ENCODE data around the gene UBE2J1.
A peak's percentile ranks its signal among the peaks of the same experiment; 100 is the strongest.
"Not testable (repeated sequence)": the region's sequence is repeated elsewhere in the genome, so short reads cannot be mapped to it uniquely, and the experiment has no call there.

Gene UBE2J1

DNA sequence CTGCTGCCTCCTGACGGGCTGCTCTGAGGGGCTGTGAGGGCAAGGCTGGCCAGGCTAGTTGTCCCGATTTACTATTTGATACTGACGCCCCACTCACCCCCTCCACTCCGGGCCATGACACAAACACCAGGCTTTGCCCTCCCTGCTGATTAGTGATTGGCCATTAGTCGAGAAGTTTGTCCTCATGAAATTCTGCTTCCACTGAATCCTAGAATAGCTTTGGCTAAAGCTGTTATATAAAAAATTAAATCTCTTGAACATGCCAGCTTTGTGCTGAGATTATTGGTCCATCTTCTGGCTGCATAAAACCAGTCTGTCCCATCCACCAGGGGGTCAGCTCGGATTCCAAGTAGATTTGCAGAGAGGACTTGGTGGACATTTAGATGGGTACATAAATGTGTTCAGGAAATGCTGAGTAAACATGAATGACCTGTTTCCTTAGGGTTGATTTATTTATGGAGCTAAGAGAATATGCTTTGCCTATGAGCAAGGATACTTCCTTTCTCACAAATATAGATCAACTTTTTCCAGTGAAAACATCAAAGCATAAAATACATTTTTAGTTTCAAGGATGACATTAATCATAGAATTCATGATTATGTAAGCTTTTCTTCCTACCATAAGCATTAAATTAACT lies 37.2 kb downstream of the UBE2J1 start, which contains the start of gene GABRR2:
Gene GABRR2 (minus strand): TSS at position 51 of the 637 bp plus-strand sequence. CDS start 134 bp downstream, outside the sequence.
- DNase-seq = no peak

DNA sequence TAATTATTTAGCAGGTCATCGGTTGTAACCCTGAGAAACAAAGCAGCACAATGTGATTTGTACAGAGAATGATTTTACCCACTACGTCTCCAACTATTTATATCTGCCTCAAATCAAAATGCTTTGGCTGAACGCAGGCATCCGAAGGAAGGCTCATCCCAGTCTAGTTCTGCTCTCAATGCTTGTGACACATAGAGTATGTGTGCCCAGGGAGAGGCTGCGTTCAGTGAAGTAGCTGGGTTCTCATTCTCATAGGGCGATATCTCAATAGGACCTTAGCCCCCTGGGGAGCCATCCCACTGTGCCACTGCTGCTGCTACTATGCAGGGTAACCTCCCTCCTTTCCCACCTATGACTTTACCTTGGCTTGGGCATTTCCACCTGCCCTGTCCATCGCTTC lies 37.8 kb downstream of the UBE2J1 start:
- DNase-seq = no peak

DNA sequence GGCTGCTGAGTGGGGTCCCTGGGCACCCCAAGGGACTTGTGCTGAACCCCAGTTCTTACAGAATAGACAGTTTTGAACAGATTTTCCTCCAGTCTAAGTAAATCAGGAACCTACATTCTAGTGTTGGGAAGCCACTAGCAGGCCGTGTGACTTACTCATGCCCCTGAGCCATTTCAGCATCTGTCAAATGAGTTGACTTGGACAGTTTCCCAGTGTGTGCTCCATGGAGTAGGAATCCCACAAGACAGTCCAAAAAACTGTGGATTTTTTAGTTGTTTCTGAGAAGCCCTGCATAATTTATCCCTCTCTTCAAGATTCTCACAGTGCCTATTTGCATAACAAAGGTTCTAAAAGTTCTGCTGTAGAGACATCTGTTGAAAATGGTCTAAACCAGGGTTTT lies 39.5 kb downstream of the UBE2J1 start:
- DNase-seq = no peak

DNA sequence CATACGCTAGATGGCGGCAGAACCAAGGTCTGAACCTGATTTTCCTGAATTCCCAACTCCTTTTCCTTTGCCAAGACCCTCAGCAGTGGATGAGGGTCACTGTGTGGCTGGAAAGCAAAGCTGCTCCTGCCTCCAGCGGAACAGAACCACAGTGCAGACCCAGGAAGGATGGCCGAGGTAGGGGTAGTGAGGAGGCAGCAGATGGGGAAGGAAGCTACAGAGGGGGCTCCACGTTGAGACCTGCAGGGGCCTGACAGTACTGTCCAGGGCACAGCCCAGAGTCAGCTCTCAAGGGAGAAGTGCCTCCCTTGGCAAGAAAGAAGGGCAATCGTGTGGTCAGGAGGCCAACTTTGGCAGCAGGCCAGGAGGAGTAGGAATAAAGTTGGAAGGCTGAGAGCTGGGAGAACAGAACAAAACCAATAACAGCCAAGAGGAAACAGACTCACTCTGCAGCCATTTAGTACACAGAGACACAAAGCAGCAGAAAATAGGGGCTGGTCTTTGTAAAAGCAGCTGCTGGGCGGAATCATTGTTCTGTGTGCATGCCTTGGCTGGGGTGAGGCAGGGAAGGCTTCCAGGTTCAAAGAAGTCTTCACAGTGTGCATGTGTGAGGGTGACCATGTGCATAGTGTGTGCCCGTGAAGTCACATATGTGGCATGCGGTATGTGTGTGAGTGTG lies 40.5 kb downstream of the UBE2J1 start:
- DNase-seq = peak in 1 of 2 experiments; percentile 2

DNA sequence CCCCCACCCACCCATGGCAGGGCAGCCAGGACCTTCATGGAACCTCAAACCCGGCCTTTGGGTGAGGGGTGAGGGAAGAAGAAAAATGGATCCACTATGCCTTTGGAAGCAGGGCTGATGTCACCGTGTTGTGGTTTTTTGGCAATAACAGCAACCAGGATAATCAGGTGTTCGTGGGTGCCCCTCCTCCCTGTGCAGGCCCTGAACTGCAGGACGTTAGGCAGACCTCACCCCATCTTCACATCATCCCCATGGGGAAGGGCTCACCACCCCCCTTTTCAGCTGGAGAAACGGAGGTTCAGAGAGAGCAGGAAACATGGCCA lies 41.0 kb downstream of the UBE2J1 start:
- DNase-seq = no peak

DNA sequence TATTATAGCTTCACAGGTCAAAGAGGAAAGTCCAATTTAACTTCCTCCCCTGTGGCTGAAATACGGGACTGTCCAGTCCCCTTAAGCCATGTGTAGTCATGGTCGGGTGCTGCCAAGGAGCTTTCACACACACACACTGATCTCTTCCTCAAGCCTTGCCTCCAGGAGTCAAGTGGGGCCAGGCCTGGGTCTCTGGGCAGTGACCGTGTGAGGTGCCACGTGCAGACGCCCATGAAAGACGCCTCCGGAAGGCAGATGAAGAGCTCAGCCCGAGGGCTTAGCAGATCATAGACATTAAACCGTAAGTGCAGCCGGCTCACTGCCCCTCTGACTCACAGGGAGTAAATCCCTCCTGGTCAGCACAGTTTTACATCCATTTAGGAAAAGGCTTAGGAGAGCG lies 41.6 kb downstream of the UBE2J1 start:
- DNase-seq = no peak

DNA sequence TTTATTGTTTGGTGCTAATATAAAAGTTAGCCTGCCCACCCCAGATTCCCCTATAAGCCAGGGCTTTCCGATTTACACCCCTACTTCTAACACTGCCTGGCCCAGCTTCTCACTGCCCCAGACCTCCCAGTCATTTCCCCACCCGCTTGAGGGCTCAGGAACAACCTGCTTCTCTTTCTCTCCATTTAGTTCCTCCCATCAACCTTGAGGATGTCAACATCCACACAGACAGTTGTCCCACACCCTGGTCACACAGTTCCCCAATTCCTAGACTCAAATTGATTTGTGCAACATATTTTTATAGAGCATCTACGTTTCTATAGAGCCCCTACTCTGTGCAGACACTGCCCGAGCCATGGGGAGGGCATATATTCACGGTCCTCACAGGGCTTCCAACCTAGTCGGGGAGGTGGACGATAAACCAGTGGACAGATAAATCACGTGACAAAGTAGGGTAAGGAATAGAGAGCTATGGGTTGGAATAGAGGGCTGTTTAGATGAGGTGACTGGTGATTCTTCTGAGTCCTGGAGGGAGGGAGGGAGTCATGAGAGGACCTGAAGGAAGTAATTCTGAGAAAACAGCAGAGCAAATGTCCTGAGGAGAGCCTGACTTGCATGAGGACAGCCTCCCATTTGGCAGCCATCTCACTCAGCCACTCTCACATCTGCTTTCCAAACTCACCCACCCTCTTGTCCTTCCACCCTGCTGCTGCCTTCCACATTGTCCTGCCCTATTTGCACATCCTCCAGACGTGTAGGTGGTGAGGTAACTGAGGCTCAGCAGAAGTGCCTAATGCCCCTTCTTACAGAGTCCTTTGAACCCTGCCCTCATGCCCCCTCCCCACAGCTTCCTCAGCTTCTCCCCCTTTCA lies 43.8 kb downstream of the UBE2J1 start:
- DNase-seq = no peak

DNA sequence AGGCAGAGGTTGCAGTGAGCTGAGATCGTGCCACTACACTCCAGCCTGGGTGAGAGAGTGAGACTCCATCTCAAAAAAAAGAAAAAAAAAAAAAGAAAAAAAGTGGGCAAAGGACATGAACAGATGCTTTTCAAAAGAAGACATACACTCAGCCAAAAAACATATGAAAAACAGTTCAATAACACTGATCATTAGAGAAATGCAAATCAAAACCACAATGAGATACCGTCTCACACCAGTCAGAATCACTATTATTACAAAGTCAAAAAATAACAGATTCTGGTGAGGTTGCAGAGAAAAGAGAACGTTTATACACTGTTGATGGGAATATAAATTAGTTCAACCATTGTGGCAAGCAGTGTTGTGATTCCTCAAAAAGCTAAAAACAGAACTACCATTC lies 48.0 kb downstream of the UBE2J1 start:
- not testable (repeated sequence) for DNase-seq

DNA sequence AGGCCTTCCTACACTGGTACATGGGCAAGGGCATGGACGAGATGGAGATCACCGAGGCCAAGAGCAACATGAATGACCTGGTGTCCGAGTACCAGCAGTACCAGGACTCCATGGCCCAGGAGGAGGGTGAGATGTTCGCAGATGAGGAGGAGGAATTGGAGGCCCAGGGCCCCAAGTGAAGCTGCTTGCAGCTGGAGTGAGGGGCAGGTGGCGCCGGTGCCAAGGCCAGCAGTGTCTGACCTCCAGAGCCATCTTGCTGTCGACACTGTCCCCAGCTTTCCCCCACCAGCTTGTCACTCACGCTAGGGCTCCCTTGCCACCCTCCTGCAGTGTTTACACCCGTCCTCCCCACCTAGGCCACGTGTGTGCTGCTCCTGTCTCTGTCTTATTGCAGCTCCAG lies 49.6 kb downstream of the UBE2J1 start:
- DNase-seq = no peak

DNA sequence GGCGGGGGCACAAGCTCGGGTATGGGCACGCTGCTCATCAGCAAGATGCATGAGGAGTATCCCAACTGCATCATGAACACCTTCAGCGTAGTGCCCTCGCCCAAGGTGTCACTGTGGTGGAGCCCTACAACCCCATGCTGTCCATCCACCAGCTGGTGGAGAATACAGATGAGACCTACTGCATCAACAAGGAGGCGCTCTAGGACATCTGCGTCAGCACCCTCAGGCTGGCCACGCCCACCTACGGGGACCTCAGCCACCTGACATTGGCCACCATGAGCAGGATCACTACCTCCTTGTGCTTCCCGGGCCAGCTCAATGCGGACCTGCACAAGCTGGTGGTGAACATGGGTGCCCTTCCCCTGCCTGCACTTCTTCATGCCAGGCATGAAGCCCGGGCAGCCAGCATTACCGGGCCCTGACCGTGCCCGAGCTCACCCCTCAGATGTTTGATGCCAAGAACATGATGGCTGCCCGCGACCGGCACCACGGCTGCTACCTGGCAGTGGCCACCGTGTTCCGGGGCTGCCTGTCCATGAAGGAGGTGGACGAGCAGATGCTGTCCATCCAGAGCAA lies 50.2 kb downstream of the UBE2J1 start:
- no peak for DNase-seq

DNA sequence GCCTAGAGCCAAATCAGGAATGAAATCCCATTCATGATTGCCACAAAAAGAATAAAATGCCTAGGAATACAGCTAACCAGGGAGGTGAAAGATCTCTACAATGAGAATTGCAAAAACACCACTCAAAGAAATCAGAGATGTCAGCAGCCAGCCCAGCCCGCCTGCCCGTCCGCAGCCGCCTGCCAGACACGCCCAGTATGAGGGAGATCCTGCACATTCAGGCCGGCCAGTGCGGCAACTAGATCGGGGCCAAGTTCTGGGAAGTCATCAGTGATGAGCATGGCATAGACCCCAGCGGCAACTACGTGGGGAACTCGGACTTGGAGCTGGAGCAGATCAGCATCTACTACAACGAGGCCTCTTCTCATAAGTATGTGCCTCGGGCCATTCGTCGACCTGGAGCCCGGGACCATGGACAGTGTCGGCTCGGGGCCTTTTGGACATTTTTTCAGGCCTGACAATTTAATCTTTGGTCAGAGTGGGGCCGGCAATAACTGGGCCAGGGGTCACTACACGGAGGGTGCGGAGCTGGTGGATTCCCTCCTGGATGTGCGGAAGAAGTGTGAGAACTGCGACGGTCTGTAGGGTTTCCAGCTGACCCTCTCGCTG lies 50.8 kb downstream of the UBE2J1 start:
- DNase-seq = no peak

DNA sequence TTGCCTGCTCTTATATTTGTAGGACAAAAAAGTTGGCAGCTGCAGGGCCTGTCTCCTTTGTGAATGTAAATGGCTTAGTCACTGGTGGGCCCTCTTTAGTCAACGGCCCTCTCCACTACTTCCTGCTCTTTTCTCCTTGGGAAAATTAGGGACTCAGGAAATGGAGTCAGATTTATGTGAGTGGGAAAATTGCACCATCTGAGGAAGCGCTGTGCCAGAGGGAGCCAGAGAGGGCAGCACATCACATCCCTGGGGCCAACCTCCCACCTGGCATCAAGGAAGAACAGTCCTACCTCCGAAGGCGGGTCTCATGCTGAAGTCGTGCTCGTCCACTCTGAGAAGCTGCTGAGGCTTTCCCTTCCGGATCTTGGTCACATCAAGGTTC lies 53.1 kb downstream of the UBE2J1 start:
- no peak for DNase-seq

DNA sequence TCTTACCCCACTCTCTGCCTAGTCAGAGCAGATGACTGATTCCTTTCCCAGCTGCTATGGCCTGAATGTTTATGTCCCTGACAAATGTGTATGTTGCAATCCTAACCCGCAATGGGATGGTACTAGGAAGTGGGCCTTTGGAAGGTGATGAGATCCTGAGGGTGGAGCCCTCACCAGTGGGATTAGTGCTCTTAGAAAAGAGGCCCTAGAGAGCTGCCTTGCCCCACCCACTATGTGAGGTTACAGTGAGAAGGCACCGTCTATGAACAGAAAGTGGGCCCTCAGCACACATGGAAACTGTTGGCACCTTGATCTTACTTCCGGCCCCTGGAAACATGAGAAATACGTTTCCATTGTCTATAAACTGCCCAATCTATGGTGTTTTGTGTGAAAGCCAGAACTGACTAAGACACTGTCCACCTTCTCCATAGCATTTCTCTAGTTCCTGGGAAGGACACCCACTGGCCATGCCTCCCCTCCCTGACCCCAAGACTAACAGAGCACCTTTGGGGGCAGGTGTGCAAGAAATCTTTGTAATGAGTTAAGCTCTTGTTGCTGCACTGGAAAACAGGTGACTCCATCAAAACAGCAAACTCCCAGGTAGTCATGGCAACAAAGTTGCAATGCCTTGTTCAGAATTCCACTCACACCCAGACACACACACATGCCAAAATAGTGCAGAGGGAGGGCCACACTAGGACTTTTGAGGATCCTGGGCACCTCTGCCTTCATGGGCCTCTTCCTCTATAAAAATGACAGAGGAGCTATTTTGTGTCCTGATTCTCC lies 53.6 kb downstream of the UBE2J1 start:
- no peak for DNase-seq

DNA sequence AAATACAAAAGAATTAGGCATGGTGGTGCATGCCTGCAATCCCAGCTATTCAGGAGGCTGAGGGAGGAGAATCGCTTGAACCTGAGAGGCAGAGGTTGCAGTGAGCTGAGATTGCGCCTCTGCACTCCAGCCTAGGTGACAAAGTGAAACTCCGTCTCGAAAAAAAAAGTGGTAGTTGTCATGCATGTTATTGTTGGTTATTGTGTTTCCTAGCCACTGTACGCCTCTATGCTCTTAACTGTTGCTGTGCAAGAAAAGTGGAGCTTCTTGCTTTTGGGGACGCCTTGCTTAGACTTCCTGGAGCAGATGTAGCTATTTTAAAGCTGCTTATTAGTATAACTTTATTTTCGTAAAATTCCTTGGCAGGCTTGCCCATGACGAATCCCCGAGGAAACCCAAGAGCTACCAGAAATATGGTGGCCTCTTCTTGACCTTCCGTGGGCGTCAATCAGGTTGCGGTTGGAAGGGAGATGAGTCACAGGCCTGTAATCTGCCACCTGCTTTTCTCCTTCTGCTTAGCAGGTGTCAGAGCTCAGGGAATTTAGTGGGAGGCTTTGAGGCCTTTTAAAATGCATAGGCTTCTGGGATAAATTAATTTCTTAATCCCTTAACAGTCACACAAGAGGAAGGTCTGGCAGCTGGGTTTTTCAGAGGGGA lies 54.7 kb downstream of the UBE2J1 start:
- DNase-seq = no peak

DNA sequence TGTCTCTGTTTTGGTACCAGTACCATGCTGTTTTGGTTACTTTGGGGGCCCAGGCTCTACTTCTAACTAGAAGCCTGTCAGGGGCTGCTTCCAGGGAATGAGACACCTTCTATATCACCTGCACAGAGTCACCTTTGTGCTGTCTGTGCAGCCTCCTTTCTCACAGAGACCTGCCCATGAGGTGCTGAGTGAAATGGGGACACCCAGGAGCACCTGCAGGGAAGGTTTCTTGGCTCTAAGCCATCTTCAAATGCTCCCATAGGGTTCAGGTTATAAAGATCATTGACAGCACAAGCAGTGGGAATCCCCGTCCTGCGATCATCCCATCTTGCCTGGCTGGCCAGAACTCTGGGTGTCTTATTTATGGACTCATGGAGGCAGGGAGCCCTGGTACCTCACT lies 56.5 kb downstream of the UBE2J1 start:
- no peak for DNase-seq

DNA sequence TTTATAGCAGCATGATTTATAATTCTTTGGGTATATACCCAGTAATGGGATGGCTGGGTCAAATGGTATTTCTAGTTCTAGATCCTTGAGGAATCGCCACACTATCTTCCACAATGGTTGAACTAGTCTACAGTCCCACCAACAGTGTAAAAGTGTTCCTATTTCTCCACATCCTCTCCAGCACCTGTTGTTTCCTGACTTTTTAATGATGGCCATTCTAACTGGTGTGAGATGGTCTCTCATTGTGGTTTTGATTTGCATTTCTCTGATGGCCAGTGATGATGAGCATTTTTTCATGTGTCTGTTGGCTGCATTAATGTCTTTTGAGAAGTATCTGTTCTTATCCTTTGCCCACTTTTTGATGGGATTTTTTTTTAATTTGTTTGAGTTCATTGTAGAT lies 57.4 kb downstream of the UBE2J1 start:
- not testable (repeated sequence) for DNase-seq

DNA sequence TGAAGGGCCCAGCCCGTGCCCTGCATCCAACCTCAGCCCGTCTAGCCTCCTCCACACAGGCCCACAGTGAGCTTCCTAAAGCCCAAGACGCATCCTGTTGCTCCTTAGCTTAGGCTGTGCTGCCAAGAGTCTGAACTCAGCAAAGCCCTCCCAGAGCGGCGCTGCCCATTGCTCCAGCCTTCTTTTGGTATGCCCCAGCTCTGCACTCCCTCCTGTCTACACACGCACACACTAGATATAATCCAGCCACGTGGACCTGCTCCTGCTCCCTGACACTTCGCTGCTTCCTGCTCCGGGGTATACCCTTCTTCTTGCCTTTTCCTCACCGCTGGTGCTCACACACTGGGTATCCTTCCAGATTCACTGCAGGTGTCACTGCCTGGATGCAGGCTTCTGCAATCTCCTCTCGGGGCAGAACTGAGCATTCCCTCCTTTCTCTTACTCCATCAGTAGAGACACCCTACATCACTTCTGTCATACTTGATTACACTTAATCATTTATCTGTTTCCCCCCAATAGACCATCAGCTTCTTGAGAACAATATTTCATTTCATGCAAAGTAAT lies 61.2 kb downstream of the UBE2J1 start:
- no peak for DNase-seq

DNA sequence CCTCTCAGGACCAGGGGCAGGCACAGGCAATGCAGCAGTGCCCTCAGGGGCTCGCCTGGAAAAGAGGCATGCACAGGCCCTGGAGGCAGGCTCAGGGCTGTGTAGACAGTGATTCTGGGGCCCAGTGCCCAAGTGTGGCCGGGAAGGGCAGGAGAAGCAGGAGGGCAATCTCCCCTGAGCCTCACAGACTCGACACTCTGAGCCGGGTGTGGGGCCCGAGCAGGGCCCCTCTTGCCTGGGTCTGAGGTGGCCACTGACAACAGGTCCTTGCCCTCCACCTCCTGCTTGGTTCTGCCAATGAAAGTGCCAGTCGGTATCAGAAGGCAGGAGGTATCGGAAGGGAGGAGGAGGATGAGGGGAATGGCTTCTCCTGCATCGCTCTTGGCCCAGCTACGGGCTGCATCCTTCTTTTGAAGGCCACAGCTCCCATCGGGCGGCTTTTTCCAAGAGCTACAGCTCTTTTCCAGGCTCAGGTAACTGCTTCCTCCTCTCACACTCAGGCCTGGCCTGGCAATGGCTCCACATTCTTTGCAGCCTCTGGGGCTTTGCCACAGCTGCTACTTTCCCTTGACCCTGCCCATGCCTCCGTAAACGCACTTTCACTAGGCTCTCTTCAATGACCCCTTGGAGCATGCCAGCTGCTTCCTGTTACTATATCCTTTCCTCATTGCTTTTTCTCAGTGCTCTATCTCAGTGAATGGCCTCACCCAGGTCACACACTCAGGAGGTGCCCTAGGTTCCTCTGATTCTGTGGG lies 61.9 kb downstream of the UBE2J1 start:
- no peak for DNase-seq

DNA sequence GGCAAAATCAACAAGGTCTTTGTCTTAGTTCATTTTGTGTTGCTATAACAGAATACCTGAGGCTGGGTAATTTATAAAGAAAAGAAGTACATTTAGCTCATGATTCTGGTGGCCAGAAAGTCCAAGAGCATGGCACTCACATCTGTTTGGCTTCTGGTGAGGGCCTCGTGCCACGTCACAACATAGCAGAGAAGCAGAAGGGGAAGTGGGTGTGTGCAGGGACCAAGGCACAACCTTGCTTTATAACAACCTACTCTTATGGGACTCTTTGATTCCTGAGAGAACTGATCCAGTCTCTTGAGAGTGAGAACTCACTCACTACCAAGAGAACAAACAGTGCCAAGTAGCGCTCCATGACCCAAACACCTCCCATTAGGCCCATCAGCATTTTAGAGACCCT lies 62.8 kb downstream of the UBE2J1 start:
- DNase-seq = no peak

DNA sequence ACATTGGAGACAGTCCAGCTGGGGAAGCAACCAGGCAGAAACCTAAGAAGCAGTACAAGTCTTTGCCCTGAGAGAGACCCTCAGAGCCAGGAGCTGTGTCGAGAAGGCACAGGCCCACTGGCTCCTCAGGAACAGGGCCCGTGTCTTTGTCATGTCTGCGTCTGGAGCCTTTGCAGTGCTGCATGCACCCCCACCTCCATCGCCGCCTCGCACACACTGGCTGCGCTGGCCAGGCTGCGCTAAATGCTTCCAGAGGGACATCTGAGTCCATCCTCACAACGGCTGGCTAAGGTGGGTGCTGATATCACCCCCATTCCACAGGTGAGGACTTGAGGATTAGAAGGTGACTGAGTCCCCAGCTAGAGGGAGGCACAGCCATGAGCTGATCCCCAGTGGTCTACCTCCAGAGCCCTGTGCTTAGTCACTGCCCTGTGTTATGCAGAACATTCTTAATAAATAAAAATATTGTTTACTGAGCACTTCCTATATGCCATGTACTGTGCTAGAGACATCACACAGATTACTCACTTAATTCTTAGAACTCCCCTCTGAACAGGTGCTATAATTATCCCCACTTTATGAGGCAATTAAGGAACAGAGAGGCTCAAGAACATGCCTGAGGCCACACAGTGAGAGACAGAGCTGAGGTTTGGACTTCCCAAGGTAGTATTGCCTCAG lies 65.0 kb downstream of the UBE2J1 start:
- no peak for DNase-seq
